Skeletal muscle tissue (tissue), 4 donors: ENCODE results near the gene ACVR2A. TPM values are rescaled to one million over a fixed set of nuclear protein-coding genes. Genes with fewer than 3 reads are reported as not detected.

Source experiments
- H3K27ac ChIP-seq: one replicate; pipeline ENCODE4 v1.7.0; 2013; ENCODE audit warnings: mild to moderate bottlenecking, low read depth, low read length, inconsistent platforms
- H3K27me3 ChIP-seq, 3 donors: one replicate each; pipeline ENCODE4 v1.7.0; 2013; ENCODE audit warnings: low read length in 3 of 3; ENCODE audit not compliant: control insufficient read depth in 3 of 3, insufficient read depth in 3 of 3
- H3K36me3 ChIP-seq, 3 donors: one replicate each; pipeline ENCODE4 v1.7.0; 2013; ENCODE audit warnings: low read length in 3 of 3; ENCODE audit not compliant: control insufficient read depth in 3 of 3, insufficient read depth in 3 of 3
- H3K4me1 ChIP-seq, 3 donors: one replicate each; pipeline ENCODE4 v1.7.0; 2013; ENCODE audit warnings: low read length in 3 of 3, mild to moderate bottlenecking in 3 of 3; ENCODE audit not compliant: control insufficient read depth in 3 of 3, insufficient read depth in 3 of 3
- H3K4me3 ChIP-seq, 3 donors: one replicate each; pipeline ENCODE4 v1.7.0; 2013; ENCODE audit warnings: low read length in 3 of 3
- H3K9ac ChIP-seq, 3 donors: one replicate each; pipeline ENCODE4 v1.7.0; 2013; ENCODE audit warnings: low read length in 3 of 3, mild to moderate bottlenecking in 3 of 3, moderate library complexity in 2 of 3, low read depth in 1 of 3
- H3K9me3 ChIP-seq, 3 donors: one replicate each; pipeline ENCODE4 v1.7.0; 2013; ENCODE audit warnings: low read length in 3 of 3; ENCODE audit not compliant: control insufficient read depth in 3 of 3
- total RNA-seq: library from RNA; depleted of rRNA; stranded (reverse); fragments of >200 nt; gene quantifications from one replicate; pipeline ENCODE4 v1.2.3, GENCODE V29; 2014
- donor health status: Osteomylitis.

Gene ACVR2A
- total RNA-seq, 1 donor from 2014 or later: 63.2 TPM

DNA sequence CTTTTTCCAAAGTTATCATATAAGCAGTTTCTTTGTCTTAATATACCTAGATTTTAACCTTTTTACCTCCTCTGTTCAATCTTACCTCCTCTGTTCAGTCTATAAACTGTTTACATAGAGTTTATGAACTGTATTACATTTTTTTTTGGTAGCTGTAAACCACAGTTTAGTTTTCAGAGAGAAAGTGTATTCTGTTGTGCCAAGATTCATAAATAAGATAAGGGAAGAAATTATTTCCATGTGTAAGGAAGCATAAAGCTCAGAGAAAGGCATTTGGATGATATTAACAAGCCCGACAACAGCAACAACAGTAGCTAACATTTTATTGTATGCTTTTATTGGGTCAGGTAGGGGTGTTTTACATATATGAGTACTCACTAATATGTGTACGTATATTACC, 71.2 kb downstream of the ACVR2A start:
- no peaks in the 10 kb centered on the region for H3K9me3 ChIP-seq
- no peak overlapping the region for H3K9ac ChIP-seq
- H3K4me3 ChIP-seq: no peak overlapping the region
- peaks cover 0 to 6% (median 0%) of the 10 kb centered on the region in 3 donors for H3K36me3 ChIP-seq
- no peak overlapping the region for H3K27ac ChIP-seq
- H3K4me1 ChIP-seq: peaks cover 0 to 2% (median 0%) of the 10 kb centered on the region in 3 donors
- H3K27me3 ChIP-seq: no peaks in the 10 kb centered on the region

DNA sequence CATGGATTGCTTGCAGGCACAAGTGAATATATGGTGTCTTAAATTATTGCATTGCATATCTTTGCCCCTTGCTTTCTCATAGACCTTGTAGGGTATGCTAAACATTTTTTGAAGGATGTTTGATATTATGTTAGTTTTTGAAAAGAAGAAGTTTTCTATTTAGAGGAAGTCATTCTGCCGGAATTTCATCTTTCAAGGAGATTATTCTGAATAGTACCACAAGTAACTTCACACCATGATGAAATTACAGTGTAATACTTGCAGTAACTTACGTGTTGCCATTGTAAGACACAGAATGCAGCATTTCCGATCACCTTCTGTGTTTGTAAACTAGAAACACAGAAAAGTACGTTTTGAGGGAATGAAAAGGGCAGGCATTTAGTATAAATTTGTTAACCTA, 71.9 kb downstream of the ACVR2A start:
- H3K9ac ChIP-seq: no peak overlapping the region
- H3K27me3 ChIP-seq: no peaks in the 10 kb centered on the region
- no peak overlapping the region for H3K4me3 ChIP-seq
- H3K27ac ChIP-seq: no peak overlapping the region
- H3K36me3 ChIP-seq: peaks cover 0 to 6% (median 0%) of the 10 kb centered on the region in 3 donors
- no peaks in the 10 kb centered on the region for H3K9me3 ChIP-seq
- peaks cover 0 to 2% (median 0%) of the 10 kb centered on the region in 3 donors for H3K4me1 ChIP-seq

DNA sequence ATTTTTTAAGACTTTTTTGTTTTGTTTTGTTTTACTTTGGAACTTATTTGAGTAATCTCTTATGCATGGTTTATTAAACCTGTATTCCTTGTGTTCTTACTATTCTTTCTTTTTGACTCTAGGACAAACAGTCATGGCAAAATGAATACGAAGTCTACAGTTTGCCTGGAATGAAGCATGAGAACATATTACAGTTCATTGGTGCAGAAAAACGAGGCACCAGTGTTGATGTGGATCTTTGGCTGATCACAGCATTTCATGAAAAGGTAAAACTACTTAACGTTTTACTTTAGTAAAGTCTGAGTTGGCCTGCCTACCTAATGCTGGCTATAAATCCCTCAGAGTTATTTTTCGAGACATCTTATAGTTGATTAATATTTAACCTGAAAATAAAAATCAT, 72.3 kb downstream of the ACVR2A start:
- peaks cover 0 to 2% (median 0%) of the 10 kb centered on the region in 3 donors for H3K4me1 ChIP-seq

DNA sequence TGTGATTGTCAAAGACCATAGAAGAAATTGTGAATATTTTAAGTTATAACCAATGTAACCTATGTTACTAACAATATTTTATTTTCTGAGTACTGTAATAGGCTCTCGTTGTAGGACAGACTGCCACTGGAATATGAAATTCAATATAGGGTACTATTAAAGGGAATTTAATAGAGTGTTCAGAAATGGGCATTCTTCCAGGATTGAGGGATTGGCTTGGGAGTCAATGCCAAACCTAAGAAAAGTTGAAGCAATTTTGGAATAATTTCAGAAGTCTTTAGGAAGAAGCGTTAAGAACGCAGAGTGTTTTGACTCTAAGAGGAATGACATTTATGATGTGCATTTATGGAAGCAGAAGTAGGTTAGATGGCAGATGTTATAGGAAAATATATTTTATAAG, 79.0 kb downstream of the ACVR2A start:
- no peak overlapping the region for H3K4me3 ChIP-seq
- H3K4me1 ChIP-seq: no peaks in the 10 kb centered on the region
- no peaks in the 10 kb centered on the region for H3K9me3 ChIP-seq
- H3K36me3 ChIP-seq: peaks cover 0 to 10% (median 5%) of the 10 kb centered on the region in 3 donors
- no peak overlapping the region for H3K9ac ChIP-seq
- H3K27ac ChIP-seq: no peak overlapping the region
- no peaks in the 10 kb centered on the region for H3K27me3 ChIP-seq

More for the DNA sequence above, 72.3 kb downstream of the ACVR2A start:
- H3K27me3 ChIP-seq: no peaks in the 10 kb centered on the region
- H3K4me3 ChIP-seq: no peak overlapping the region
- no peak overlapping the region for H3K9ac ChIP-seq
- H3K27ac ChIP-seq: no peak overlapping the region
- H3K9me3 ChIP-seq: no peaks in the 10 kb centered on the region
- peaks cover 0 to 6% (median 0%) of the 10 kb centered on the region in 3 donors for H3K36me3 ChIP-seq

DNA sequence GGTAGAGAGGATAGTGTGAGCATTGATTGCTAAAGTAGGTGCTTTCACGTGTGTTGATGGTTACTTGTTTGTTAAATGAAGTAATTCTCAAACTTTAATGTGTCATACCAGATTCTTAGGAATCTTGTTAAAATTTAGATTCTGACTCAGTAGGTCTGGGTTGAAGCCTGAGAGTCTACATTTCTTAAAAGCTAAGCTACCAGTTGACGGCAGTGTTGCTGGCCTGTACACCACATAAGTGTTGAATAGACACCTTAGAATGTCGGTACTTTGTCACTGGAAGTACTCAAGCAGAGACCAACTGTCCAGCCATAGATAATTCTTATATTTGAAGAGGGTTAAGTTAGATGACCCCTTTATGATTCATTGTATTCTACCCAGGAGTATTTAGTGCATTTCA, 79.8 kb downstream of the ACVR2A start:
- Histone ChIP-seq H3K9me3 (no peaks in the 10 kb centered on the region), H3K4me1 (no peaks in the 10 kb centered on the region), H3K4me3 (no peak overlapping the region), H3K27ac (no peak overlapping the region), H3K9ac (no peak overlapping the region), H3K36me3 (peaks cover 0 to 10% (median 7%) of the 10 kb centered on the region in 3 donors), H3K27me3 (no peaks in the 10 kb centered on the region)

DNA sequence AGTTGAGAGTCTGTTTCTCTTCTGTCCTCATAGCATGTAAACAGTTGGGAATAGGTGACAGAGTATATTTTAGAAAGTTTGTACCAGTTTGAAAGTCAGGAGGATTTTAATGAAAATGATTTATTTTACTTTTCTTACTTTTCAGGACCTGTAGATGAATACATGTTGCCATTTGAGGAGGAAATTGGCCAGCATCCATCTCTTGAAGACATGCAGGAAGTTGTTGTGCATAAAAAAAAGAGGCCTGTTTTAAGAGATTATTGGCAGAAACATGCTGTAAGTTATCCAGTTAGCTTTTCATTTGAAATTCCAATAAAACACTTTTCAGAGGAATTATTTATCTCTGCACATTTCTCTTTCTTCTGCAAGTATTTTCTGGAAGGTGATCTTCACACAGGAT, 81.1 kb downstream of the ACVR2A start:
- peaks cover 0 to 11% (median 10%) of the 10 kb centered on the region in 3 donors for H3K36me3 ChIP-seq
- no peak overlapping the region for H3K4me3 ChIP-seq
- no peaks in the 10 kb centered on the region for H3K4me1 ChIP-seq
- no peak overlapping the region for H3K27ac ChIP-seq
- H3K27me3 ChIP-seq: no peaks in the 10 kb centered on the region
- H3K9me3 ChIP-seq: no peaks in the 10 kb centered on the region
- H3K9ac ChIP-seq: no peak overlapping the region

DNA sequence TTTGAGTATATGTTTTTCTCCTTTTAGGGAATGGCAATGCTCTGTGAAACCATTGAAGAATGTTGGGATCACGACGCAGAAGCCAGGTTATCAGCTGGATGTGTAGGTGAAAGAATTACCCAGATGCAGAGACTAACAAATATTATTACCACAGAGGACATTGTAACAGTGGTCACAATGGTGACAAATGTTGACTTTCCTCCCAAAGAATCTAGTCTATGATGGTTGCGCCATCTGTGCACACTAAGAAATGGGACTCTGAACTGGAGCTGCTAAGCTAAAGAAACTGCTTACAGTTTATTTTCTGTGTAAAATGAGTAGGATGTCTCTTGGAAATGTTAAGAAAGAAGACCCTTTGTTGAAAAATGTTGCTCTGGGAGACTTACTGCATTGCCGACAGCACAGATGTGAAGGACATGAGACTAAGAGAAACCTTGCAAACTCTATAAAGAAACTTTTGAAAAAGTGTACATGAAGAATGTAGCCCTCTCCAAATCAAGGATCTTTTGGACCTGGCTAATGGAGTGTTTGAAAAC, 82.3 kb downstream of the ACVR2A start:
- no peak overlapping the region for H3K27ac ChIP-seq

DNA sequence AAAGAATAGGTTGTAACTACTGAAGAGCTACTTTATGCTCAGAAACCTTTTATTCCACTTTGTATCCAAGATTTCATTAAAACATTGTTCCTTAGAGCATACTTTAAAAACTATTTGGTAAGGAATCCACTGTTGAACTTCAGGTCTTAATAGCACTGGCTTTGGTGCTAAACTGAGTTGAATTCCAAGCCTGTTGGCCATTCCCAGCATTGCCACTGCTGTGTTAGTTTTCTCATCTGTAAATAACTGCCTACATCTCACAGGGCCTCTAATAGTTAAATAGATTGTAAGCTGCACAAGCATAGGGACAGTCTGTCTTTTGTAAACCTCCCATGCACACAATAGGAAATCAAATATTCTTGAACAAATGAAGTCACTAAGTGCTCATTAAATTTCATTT, 89.1 kb downstream of the ACVR2A start:
- Histone ChIP-seq H3K4me3 (no peak overlapping the region), H3K36me3 (peaks cover 0 to 26% (median 5%) of the 10 kb centered on the region in 3 donors), H3K9me3 (no peaks in the 10 kb centered on the region)

More for the DNA sequence above, 82.3 kb downstream of the ACVR2A start:
- Histone ChIP-seq H3K4me3 (no peak overlapping the region), H3K27me3 (no peaks in the 10 kb centered on the region), H3K4me1 (no peaks in the 10 kb centered on the region), H3K36me3 (peaks cover 0 to 11% (median 10%) of the 10 kb centered on the region in 3 donors), H3K9ac (no peak overlapping the region), H3K9me3 (no peaks in the 10 kb centered on the region)

DNA sequence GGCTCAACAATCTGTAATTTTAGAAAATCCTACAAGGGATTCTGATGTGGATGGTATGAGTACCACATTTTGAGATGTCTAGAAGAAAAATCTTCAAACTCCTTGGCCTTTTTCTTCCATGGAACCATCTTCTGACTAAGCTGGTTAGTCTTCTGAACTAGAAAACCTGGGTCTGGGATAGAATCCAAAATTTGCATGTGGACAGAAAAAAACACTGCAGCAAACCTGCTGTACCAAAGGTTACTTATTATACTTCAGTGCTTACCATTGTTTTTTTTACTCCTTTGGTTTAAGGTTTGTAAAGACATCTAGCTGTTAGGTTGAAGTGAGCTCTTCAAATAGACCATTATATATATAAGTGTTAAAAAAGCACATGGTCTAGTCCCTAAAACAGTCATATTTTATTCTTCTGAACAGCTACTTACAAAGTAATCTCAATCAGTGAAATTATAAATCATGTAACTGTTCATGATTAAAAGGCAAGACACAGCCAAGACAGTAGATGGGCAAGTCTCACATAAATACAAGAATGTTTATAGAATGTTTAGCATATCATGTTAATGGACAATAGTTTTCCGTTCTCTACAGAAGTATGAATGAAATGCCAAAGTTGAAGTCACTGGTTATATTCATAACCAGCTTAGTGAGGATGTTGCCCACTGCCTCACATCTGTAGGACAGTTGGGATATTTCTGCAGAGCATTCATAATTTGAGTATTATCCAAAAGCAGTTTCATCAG, 90.2 kb downstream of the ACVR2A start:
- Histone ChIP-seq H3K27me3 (no peaks in the 10 kb centered on the region), H3K4me3 (no peak overlapping the region), H3K4me1 (peaks cover 0 to 4% (median 0%) of the 10 kb centered on the region in 3 donors), H3K9ac (no peak overlapping the region), H3K36me3 (peaks cover 0 to 22% (median 5%) of the 10 kb centered on the region in 3 donors), H3K27ac (no peak overlapping the region), H3K9me3 (no peaks in the 10 kb centered on the region)

More for the DNA sequence above, 89.1 kb downstream of the ACVR2A start:
- Histone ChIP-seq H3K27ac (no peak overlapping the region), H3K9ac (no peak overlapping the region), H3K4me1 (peaks cover 0 to 4% (median 0%) of the 10 kb centered on the region in 3 donors), H3K27me3 (no peaks in the 10 kb centered on the region)

DNA sequence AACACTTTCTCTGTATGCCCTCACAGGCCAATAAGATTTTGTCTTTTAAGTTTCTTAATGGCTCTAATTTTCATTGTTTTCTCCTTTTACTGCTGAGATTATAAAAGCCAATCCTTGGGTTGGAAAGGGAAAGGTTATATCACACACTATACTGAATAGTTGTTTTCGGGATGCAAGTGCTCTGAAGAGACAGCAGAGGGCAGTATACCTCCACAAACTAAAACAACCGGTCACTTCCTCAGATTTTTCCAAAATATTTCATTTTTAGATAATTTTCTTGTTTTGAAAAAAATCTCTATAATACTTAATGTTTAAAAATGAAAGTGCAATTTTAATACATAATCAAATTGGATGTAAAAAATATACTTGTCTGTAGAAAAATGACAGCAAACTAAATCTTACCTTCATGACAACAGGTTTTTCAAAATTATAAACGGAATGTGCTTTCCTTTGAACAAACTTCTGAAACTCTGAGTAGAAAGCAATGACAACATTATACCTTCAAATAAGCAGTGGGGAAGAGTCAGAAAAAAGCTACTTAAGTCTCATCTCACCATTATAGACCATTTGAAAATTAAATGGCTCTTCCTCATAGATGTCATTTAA, 93.0 kb downstream of the ACVR2A start:
- H3K4me1 ChIP-seq: no peaks in the 10 kb centered on the region
- H3K36me3 ChIP-seq: peaks cover 0 to 17% (median 5%) of the 10 kb centered on the region in 3 donors
- H3K27me3 ChIP-seq: no peaks in the 10 kb centered on the region
- no peak overlapping the region for H3K9ac ChIP-seq
- H3K9me3 ChIP-seq: no peaks in the 10 kb centered on the region
- no peak overlapping the region for H3K4me3 ChIP-seq
- H3K27ac ChIP-seq: no peak overlapping the region
